ENCODE results near the gene OR4K14.
"Not testable (repeated sequence)": the region's sequence is repeated elsewhere in the genome, so short reads cannot be mapped to it uniquely, and the experiment has no call there.

The OR4K14 gene

GRCh38 chr14:20008156-20008555 lies 11.0 kb downstream of the OR4K14 start:
- DNase-seq (ENCODE audit: extremely low read depth, low read depth) = no peak
- TF ChIP-seq CTCF (IDR thresholded peaks at IDR 0.05; ENCODE audit: low read depth, low read length) = no peak

GRCh38 chr14:20002319-20002718 lies 16.8 kb downstream of the OR4K14 start:
- DNase-seq (ENCODE audit: extremely low read depth, low read depth) = no peak
- no peak for TF ChIP-seq CTCF (IDR thresholded peaks at IDR 0.05; ENCODE audit: low read depth, low read length)

GRCh38 chr14:20001863-20002262 lies 17.2 kb downstream of the OR4K14 start, which contains the start of gene OR4Q2:
Gene OR4Q2 (plus strand): TSS chr14:20002163.
- no peak for TF ChIP-seq CTCF (IDR thresholded peaks at IDR 0.05; ENCODE audit: low read depth, low read length)
- DNase-seq (ENCODE audit: extremely low read depth, low read depth) = no peak

- DNase-seq (ENCODE audit: extremely low read depth, low read depth) = no peak
- TF ChIP-seq CTCF (IDR thresholded peaks at IDR 0.05; ENCODE audit: low read depth, low read length) = no peak
Measured at GRCh38 chr14:19993438-19993837, 25.7 kb downstream of the OR4K14 start.

- no peak for DNase-seq (ENCODE audit: extremely low read depth, low read depth)
- no peak for TF ChIP-seq CTCF (IDR thresholded peaks at IDR 0.05; ENCODE audit: low read depth, low read length)
Measured at GRCh38 chr14:19975291-19975690, 43.8 kb downstream of the OR4K14 start, which contains the start of gene OR4K15. Gene OR4K15 (plus strand): TSS chr14:19975591. CDS start chr14:19975591, 0 bp downstream.

GRCh38 chr14:19974844-19975243 lies 44.3 kb downstream of the OR4K14 start:
- no peak for DNase-seq (ENCODE audit: extremely low read depth, low read depth)
- TF ChIP-seq CTCF (IDR thresholded peaks at IDR 0.05; ENCODE audit: low read depth, low read length) = no peak

GRCh38 chr14:19969735-19970134 lies 49.4 kb downstream of the OR4K14 start:
- not testable (repeated sequence) for DNase-seq (ENCODE audit: extremely low read depth, low read depth)

Data from AG09319 (cell line).